C4-2B (cell line): Measurements from ENCODE around the gene ADCY1.

Source experiments
- CTCF ChIP-seq: fragments of 450-650 bp; conservative IDR thresholded peaks from 2 replicates; pipeline ENCODE4 v1.5.1; 2017; ENCODE audit warnings: mild to moderate bottlenecking
- ZFX ChIP-seq: fragments of 450-650 bp; IDR thresholded peaks from 2 replicates; pipeline ENCODE4 v1.6.1; 2017

DNA sequence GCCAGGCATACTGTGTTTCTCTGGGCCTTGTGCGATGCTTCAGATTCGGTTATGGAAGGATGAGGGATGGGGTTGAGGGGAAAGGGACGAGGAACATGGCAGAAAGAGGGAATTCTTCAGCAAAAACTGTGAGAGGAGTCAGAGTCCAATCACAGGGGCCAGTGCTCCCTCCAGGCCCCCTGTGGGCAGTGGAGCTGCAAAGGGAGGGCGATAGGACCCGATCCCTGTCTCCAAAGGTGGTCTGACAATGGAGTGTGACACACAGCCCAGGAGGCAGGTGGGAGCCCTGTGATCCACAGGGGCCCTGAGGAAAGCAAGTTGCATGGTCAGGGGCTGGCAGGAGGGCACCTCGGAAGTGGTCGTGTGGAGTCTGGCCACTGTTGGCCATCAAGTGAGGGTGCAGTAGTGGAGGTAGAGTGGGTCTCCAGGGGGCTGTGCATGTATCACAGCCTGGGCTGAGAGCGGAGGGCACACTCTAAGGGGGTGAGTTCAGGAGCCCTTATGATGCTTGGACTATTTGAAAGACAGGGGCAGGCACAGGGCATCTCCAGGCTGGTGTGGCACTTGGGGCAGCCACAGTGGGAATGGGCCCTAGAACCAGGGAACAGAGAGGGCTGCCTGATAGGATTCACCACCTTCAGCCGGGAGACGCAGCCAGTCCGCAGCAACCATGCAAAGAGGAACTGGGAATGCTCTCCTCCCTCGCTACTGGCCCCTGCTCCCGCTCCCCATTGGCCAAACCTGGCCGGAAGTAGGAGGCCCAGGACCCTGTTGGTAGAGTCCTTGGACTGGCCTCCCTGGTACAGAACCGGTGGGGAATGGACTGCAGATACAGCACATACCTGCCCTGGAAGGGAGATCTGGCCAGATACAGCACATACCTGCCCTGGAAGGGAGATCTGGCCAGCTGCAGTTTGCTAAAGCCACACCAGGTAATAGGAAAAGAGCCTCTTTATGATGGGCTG lies 115.9 kb downstream of the ADCY1 start:
- no peak for TF ChIP-seq CTCF
- TF ChIP-seq ZFX: no peak
